Measurements from ENCODE around the gene RALA.

Gene RALA

GRCh38 chr7:39732837-39733804 lies 109.7 kb downstream of the RALA start:
- TF ChIP-seq, protein P1, sequence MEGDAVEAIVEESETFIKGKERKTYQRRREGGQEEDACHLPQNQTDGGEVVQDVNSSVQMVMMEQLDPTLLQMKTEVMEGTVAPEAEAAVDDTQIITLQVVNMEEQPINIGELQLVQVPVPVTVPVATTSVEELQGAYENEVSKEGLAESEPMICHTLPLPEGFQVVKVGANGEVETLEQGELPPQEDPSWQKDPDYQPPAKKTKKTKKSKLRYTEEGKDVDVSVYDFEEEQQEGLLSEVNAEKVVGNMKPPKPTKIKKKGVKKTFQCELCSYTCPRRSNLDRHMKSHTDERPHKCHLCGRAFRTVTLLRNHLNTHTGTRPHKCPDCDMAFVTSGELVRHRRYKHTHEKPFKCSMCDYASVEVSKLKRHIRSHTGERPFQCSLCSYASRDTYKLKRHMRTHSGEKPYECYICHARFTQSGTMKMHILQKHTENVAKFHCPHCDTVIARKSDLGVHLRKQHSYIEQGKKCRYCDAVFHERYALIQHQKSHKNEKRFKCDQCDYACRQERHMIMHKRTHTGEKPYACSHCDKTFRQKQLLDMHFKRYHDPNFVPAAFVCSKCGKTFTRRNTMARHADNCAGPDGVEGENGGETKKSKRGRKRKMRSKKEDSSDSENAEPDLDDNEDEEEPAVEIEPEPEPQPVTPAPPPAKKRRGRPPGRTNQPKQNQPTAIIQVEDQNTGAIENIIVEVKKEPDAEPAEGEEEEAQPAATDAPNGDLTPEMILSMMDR (IDR thresholded peaks at IDR 0.05) = no peak

- TF ChIP-seq, protein P1 (IDR thresholded peaks at IDR 0.05) = no peak
Observed at GRCh38 chr7:39733881-39734632, 110.7 kb downstream of the RALA start.

DNA sequence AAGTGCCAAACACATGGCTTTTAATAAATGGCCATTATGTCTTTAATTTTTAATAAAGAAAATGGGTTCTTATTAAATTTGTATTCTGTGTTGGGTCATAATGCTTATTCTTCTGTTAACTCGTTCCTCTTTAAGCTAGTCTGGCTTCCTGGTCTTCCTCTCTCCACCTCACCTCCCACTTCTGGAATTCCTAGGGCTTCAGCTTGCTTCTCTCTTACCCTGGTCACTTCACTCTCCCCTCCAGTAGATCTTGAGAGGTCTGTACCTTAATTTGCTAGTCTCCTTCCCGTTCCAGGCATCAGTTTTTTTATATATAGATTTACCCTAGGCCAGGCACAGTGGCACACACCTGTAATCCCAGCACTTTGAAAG lies 111.2 kb downstream of the RALA start:
- TF ChIP-seq, protein P1 (IDR thresholded peaks at IDR 0.05) = no peak

DNA sequence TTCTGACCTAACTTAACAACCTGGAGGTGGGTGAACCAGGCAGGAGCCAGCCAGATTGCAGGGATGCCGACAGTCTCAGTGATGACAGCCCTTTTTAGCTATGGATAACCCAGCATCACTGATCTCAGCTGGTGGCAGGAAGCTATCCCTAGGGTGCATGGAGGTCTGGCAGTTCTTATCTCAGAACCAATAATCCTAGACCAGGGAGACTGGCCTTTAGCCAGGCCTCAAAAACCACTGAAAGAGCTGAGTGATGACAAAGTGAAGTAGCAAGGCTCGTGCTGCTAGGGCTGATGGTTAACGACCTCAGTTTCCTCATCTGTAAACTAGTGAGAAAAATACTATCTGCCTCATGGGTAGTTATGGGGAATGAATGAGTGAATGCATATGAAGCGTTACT lies 112.5 kb downstream of the RALA start:
- TF ChIP-seq, protein P1 (IDR thresholded peaks at IDR 0.05) = no peak

DNA sequence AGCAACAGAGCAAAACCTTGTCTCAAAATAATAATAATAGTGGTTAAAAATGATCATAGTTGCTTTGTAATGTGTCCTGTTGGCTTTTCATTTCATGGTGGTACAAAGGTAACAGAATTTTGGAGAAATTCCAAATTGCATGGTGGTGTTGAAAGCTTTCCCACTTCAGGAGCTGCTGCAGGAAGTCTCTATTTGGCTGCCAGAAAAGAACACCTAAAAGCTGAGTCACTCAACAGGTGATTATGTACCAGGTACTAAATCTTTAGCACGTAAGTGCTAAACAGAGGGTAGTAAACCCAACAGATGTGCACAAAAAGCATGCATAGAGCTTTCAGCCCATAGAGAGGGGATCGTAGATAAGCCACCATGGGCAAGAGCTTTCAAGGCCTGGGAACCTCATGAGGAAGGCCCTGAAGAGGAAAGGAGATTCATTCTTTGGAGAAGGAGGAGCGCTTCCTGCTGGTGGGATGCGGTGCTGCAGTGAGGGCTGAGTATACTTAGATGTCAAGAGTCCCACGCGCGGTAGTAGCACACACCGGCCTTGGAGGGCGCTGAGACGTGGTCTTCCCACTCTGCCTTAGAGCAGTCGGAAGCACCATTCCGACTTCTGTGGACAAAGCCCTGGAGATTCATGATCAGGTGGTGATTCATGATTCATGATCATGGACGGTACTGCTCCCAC lies 118.7 kb downstream of the RALA start:
- TF ChIP-seq, protein P1 (IDR thresholded peaks at IDR 0.05) = peak; percentile 49; the same call in 1 of the 2 replicates

DNA sequence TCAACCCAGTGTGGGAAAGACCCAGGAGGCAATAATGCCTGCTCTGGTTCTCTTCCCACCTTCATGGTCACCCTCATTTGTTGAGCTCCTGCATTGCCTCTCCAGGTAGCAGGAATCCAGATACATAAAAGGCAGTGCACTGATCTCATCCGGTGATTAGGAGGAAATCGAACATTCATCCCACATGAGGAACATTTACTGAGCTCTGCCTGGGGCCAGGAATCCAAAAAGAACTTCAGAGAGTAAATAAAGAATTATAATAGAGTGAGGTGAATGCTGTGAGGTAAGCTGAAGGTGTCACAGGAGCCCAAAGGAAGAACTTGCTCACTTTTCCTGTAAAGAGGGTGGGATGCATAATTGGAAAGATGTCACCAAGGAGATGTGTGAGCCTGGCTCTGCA lies 121.2 kb downstream of the RALA start:
- TF ChIP-seq, protein P1 (IDR thresholded peaks at IDR 0.05) = no peak

GRCh38 chr7:39745320-39745719 lies 121.9 kb downstream of the RALA start:
- TF ChIP-seq, protein P1 (IDR thresholded peaks at IDR 0.05) = no peak

Measured in LNCAP (cell line).